HG02759 (cell line): Measurements from ENCODE around the gene HTD2.

Experiments
- ATAC-seq: cut with Tn5 transposase; IDR thresholded peaks from one replicate; pipeline ENCODE4 v1.9.1; 2021; ENCODE audit warnings: mild to moderate bottlenecking, moderate library complexity; ENCODE audit not compliant: unreplicated experiment

Gene HTD2

DNA sequence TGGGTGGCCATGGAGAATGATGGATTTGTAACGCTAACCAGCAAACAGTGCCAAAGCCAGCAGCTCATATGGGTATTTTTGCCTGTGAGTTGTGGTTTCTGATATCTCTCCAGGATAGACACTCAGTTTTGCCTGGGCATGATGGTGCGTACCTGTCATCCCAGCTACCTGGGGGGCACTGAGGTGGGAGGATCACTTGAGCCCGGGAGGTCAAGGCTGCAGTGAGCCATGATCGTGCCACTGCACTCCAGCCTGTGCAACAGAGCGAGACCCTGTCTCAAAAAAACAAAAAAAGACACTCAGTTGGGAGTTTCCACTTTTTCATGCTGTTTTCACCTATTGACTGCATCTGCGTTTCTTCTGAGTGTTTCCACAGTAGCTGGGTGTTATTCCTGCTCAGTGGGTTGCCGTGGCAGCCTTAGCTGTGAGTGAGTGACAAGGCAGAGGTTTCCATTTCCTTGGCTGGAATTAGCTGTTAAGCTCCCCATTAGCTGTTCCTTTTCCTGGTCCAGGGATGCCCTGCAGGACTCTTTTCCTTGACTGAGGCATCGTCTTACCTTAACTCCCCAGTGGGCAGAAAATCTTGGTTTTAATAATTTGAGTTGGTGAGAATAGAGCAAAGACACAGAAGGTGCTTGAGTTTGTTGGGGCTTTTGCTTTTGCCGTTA lies 14.5 kb upstream of the HTD2 start:
- no peak for ATAC-seq

DNA sequence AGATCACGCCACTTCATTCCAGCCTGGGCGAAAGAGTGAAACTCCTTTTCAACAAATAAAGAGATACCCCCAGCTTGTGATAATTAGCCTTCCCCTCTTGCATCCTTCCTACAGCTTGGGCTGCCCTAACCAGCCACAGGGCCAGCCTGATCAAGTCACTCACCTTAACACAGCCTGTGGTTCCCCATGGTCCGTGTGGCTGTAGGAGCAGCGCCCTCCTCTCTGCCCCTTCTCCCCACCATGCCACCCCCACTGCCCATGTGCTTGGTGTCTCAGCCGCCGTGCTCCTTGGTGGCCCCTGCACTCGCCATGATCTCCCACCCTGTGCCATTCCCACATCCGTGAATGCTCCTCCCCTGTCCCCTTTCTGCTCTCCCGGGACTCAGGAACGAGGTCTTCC lies 13.5 kb upstream of the HTD2 start:
- no peak for ATAC-seq

DNA sequence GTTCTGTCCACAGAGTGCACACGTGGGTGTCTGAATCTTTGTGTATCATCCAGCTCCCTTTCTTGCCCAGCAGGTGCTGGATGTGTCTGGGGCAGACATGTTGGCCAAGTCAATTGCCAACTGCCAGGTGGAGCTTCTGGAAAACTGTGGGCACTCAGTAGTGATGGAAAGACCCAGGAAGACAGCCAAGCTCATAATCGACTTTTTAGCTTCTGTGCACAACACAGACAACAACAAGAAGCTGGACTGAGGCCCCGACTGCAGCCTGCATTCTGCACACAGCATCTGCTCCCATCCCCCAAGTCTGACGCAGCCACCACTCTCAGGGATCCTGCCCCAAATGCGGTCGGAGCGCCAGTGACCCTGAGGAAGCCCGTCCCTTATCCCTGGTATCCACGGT lies 12.8 kb upstream of the HTD2 start:
- ATAC-seq, result no peak

DNA sequence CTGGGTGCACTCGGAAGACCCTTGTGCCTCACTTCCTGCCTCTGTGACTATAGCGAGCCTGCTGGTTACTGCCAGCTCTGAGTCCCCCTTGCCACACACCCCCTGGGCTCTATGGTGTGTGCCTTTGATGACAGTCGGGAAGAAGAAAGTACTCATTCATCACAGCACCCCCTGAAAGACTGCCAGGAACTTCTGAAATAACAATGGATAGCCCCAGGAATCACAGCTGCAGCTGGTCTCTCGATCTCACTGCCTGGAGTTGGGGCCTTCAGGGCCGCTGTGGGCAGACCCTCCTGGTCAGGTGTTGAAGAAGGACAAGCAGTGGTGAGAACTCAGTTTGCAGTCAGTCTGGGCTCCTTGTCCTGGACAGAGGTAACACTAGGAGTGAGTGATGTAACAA lies 10.1 kb upstream of the HTD2 start:
- no peak for ATAC-seq

DNA sequence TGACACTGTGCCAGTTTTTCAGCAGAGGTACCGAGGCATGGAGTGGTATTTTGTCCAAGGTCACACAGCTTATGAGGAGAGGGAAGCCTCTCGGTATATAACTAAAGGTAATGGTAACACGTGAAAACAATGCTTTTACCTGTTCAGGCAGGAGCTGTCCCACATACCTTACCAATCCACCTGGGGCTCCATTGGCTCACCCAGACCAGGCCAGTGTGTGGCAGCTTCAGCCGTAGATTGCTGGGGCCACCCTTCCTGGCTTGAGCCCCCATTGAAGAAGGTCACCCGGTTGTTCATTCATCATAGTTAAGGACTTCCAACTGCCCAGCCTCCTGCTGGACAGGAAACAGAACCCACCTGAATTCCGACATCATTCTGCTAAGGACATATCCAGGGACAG lies 9.5 kb upstream of the HTD2 start:
- ATAC-seq, result no peak

DNA sequence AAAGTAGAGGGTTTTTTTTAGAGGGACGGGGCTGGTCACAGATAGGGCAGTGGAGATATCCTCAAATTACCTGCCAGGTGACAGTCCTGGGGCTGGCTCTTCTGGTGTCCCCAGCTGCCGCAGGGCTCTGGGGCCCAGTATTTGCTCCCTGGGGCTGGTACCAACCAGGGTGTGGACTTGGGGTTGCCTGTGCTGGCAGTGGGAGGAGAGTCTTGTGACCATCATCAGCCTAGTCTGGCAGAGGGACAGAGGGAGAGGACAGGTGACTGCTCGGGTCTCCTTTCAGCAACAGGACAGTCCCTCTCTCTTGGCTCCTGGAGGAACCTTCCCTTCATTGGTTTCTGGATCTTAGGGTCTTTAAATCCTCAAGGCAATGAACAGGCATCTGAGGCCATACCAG lies 8.1 kb upstream of the HTD2 start:
- ATAC-seq, result no peak

DNA sequence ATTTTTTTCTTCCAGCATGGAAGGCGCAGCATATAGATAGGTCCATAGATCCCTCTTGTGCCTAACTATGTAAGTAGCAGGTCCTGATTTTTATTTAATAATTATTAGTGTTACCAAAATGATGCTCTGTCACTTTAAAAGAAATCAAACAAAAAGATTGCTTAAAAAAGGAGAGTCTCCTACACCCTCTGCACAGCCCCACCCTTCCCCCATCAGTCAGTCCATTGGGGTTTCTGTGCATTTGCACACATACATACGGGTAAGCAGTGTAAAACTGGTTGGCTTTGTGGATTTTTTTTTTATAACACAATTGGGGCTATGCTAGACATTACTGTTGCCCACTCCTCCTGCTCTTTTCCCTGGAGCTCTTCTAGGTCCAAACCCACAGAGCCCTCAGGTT lies 7.2 kb upstream of the HTD2 start:
- ATAC-seq, result no peak

DNA sequence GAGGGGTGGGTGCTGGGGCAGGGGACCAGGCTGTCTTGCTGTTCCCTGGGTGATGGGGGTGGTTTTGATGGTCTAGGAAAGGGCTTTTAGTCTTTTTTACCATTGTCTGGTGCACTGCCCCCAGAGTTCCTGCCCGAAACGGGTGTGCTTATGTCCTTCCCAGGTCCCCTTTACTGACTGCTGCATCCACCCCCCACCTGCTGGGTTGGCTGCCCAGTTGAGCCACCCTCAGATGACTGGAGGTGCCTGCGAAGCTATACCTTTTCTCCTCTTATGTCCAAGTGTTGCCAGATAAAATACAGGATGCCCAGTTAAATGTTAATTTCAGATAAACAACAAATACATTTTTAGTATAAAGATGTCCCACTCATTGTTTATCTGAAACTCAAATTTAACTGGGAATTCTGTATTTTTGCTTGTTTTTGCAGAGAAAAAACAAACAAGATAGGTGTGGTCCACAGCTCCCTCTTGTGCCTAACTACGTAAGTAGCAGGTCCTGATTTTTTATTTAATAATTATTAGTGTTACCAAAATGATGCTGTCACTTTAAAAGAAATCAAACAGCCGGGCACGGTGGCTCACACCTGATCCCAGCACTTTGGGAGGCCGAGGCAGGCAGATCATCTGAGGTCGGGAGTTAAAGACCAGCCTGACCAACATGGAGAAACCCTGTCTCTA lies 6.3 kb upstream of the HTD2 start:
- ATAC-seq, result no peak

DNA sequence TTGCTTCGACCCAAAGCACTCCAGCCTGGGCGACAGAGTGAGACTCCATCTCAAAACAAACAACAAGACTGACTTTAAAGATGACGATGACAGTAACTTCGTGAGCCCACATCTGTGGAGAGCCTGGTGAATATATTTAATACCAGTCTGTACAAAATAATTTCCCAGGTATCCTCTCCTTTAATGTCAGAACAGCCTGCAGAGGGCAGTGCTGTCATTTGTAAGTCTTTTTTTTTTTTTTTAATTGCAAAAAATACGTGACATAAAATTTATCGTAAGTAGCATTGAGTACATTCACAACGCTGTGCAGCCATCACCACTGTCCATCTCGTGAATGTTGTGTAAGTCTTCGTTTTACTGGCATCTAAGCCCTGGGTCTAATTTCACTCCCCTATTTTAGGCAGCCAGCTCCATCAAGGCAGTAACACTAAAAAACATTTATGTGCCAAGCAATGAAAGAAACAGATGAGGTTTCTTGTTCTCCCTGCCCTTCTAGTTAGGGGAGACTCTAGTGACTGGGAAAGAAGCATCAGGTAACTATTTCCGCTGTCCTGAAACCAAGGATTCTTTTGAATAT lies 1.4 kb downstream of the HTD2 start:
- ATAC-seq, result no peak

DNA sequence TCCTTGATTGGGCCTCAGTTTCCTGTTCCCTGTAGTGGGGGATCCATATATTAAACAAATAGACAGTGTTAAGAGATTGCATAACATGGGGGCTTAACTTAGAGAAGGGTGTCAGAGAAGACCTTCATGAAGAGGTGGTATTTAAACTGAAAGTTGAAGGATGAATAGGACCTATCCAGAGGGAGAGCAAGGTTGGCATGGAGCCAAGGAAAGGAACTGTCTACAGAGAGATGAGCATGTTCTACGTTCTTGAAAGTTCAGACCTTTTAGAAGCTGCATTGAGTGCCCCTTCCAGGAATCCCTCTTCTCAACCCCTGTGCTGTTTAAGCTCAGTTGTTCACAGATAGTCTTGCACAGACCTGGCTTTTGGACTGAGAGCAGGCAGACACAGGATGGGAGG lies 2.4 kb downstream of the HTD2 start:
- ATAC-seq, result no peak

DNA sequence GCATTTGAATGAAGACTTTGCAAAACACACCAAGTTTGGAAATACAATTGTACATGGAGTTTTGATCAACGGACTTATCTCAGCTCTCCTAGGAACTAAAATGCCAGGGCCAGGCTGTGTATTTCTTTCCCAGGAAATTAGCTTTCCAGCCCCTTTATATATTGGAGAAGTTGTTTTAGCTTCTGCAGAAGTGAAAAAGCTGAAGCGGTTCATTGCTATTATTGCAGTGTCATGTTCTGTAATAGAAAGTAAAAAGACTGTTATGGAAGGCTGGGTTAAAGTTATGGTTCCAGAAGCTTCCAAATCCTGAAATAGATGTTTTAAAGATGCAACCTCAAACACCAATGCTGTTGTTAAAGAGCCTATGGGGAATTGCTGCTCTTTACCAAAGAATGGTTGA lies 11.5 kb downstream of the HTD2 start:
- no peak for ATAC-seq

DNA sequence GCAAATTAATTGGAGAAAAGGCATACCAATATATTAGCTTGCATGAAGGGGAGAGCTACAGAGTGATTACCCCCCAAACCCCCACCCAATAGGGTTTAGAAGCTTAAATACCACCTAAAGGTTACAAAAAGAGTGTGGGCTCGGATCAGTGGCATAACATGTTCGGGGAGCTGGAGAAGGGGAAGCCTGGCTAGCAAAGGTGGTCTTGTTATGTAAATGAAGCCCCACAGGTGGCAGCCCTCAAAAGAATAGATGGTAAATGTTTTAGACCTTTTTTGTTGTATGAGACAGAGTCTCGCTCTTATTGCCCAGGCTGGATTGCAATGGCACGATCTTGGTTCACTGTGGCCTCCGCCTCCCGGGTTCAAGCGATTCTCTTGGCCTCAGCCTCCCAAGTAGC lies 15.5 kb downstream of the HTD2 start:
- ATAC-seq, result no peak

DNA sequence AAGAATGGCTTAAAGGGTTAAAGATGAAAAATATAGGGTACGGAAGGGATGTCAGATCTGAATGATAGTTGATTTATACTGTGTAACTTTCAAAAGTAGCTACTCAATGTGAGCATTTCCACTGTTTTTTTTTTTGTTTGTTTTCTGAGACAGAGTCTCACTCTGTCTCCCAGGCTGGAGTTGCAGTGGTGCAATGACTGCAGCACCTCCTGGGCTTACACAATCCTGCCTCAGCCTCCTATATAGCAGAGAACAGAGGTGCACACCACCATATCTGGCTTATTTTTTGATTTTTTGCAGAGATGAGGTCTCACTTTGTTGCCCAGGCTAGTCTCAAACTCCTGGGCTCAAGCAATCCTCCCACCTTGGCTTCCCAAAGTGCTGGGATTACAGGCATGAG lies 16.5 kb downstream of the HTD2 start:
- ATAC-seq, result no peak

DNA sequence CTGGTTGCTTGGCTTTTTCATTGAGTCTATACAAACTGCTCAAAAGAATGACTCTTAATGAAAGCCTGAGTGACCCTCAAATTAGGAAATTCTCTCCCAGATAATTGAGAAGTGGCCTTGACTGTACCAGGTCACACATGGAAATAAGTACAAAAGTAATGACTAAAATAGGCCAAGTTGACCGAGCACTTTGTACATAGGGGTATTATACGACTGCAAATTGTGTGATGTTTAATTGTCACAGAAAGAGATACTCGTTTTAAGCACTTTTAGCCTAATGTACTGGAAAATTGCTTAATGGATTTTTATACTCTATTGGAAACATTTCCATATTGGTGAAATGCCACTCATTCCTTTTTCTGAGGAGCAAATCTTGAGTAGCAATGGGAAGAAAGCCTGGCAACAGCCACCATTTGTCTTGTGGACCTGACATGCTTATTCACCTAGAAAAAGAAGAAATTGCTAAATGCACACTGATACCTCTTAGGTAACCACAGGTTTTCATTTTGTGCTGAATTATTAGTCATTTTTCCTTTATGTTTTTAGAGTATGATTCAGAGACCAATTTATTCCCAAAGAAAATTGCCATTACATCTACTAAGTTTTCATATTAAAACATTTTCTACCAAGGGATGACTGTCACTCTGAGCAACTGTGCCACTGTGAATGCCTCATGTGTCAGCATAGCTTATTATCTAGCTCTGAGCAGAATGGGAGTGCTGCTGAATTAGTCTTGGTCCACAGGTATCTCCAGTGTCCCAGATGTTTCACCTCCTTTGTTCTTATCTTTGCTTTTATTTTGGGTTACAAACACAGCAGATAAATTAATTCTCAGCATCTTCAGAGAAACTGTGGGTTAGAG lies 17.4 kb downstream of the HTD2 start:
- no peak for ATAC-seq

DNA sequence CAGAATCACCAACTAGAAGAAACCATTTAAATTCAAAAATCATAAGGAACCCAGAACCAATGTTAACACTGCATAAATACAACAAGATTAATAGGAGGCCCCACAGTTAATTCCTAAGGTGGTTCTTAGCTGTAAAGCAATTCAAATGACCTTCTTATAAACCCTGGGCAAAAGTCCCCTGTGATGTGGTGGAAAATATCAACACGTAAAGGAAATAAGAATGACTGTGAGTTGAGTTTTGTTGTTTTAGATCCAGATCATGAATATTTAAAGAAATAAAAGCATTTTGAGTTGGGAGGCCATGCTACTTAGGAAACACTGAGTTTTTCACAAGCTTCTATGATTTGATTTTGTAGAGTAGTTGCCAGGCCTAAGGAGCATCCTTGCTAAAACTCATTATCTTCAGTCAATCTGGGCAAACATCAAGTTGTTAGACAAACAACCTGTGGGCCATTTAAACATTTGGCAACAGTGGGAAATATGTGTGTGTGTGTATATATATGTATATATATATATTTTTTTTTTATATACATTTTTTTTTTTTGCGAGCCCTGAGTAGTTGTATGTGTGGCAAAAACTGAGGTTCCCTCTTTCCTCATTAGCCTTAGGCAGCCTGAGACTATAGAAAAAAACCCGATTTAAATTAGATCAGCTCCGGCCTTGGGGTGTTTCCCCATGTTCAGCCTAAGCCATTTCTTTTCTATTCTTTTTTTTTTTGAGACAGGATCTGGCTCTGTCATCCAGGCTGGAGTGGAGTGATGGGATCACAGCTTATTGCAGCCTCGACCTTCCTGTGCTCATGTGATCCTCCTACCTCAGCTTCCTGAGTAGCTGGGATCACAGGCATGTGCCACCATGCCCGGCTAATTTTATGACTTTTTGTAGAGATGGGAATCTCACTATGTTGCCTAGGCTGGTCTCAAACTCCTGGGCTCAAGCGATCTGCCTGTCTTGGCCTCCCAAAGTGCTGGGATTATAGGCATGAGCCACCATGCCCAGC lies 18.4 kb downstream of the HTD2 start:
- ATAC-seq, result no peak

DNA sequence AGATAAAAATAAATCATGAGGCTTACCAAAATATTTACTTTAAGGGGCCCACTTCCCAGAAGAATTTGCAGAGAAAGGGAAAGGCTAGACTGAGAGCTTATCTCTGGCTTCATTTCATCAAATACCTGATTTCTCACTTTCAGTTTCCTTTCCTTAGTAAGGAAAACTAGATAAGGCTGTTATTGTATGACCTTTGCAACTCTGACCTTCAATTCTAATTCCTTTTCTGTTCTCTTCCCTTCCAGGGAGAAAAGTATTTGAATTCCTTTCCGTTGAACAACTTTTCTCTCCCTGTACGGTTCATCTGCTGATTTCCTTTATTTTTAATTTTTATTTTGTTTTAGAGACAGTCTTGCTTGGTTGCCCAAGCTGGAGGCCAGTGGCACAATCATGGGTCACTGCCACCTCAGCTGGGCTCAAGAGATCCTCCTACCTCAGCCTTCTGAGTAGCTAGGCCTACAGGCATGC lies 19.2 kb downstream of the HTD2 start:
- ATAC-seq, result no peak

DNA sequence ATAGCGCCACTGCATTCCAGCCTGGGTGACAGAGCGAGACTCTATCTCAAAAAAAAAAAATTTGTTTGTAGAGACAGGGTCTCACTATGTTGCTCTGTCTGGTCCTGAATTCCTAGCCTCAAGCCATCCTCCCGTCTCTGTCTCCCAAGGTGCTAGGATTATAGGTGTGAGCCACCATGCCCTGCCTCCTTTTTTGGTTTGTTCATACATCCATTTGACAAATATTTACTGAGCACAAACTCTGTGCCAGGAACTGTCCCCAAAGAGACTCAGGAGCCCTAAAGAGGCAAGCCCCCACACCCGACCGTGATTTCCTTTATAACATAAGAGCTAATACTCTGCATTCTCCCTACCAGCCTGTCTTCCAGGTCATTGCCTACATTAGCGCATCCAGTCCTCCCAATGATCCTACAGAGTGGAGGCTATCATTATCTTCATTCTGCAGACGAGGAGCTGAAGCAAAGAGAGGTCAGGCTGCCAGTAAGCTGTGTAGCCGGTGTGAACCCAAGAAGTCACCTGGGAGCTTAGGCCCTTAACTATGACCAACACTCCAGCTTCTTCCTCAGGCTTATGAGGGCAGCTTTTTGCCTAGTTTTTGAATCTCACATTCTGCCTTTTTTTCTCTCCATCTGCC lies 20.1 kb downstream of the HTD2 start:
- ATAC-seq, result no peak

DNA sequence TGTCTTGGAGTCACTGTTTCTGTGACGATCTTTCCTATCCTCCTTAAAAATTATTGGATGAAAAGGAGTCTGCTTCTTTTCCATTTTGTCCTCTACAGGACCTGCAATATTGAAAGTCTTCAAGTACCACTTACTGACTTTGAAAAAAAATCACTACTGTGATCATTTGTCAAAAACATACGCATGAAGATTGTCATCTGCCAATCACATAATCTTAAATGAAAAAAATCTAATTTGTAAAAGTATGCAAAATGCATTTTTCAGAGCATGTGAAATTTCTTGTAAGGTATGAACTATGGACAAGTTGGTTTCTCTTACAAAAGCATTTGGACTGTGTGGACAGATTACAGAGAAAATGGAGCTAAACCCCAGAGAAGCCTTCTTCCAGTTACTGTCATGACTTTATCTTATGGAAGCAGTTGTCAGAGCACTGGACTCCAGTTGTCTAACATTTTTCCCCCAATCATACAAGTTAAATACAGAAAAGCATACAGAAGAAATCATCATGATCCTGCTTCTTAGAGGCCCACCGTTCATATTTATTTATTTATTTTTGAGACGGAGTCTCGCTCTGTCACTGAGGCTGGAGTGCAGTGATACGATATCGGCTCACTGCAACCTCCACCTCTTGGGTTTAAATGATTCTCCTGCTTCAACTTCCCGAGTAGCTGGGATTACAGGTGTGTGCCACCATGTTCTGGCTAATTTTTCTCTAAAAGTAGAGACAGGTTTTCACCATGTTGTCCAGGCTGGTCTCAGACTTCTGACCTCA lies 23.0 kb downstream of the HTD2 start:
- no peak for ATAC-seq

DNA sequence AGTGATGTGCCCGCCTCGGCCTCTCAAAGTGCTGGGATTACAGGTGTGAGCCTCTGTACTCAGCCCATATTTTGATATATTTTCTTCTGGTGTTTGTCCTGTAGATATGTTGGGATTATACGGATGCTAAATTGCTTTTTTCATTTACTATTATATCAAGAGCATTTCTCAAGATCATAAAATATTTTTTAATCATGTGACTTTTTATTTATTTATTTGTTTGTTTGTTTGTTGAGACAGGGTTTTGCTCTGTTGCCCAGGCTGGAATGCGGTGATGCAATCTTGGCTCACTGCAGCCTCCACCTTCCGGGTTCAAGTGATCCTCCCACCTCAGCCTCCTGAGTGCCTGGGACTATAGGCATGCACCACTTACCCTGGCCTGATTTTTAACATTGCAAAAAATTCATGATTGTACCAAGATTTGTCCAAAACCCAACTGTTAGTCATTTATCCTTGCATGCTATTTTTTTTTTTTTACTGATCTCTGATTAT lies 23.6 kb downstream of the HTD2 start:
- ATAC-seq, result no peak
